Heart right ventricle (tissue), 16 donors: ENCODE data around the gene STRAP. TPM values are rescaled to one million over a fixed set of nuclear protein-coding genes. Genes with fewer than 3 reads are reported as not detected.

ENCODE experiments used
- ATAC-seq, 8 donors: fragments of 200-7000 bp; cut with Tn5 transposase; one replicate each; pipeline ENCODE4 v1.9.1; 2020; ENCODE audit warnings: mild to moderate bottlenecking in 8 of 8, moderate library complexity in 8 of 8, moderate number of reproducible peaks in 1 of 8
- DNase-seq, 2 donors: peaks; one replicate each; pipeline ENCODE4 v3.0.0-alpha.2; 2020
- H3K27ac ChIP-seq, 10 donors: fragments of 200-600 bp; sonication (generic) in 2 of 10; one replicate each; pipeline versions ENCODE4 v1.5.0 to v1.8.0; 2020 to 2022; ENCODE audit warnings: mild to moderate bottlenecking in 3 of 10
- H3K27me3 ChIP-seq, 7 donors: fragments of 200-600 bp; one replicate each; pipeline ENCODE4 v1.8.0; 2021 to 2022; ENCODE audit warnings: mild to moderate bottlenecking in 2 of 7
- H3K36me3 ChIP-seq, 9 donors: fragments of 200-600 bp; sonication (generic) in 1 of 9; one replicate each; pipeline versions ENCODE4 v1.5.0 to v1.8.0; 2020 to 2022; ENCODE audit warnings: mild to moderate bottlenecking in 2 of 9
- H3K4me1 ChIP-seq, 9 donors: fragments of 200-600 bp; sonication (generic) in 1 of 9; one replicate each; pipeline versions ENCODE4 v1.5.0 to v1.8.0; 2020 to 2022; ENCODE audit warnings: mild to moderate bottlenecking in 4 of 9
- H3K4me3 ChIP-seq, 10 donors: fragments of 200-600 bp; sonication (generic) in 2 of 10; one replicate each; pipeline versions ENCODE4 v1.5.0 to v1.8.0; 2020 to 2022; ENCODE audit warnings: mild to moderate bottlenecking in 7 of 10, moderate library complexity in 2 of 10
- H3K9me3 ChIP-seq, 11 donors: fragments of 200-600 bp in 10 of 11; sonication (generic) in 2 of 11; one replicate each; pipeline versions ENCODE4 v1.5.0 to v1.8.0; 2013 to 2022; ENCODE audit warnings: mild to moderate bottlenecking in 2 of 11, control low read depth in 1 of 11, moderate library complexity in 1 of 11
- WGBS, 2 donors: extraction: QIAGEN DNeasy Blood & Tissue Kit; methylation state at CpG; one replicate each; pipeline ENCODE4 v1.1.7; 2013; ENCODE audit warnings: inconsistent platforms in 1 of 2; 5-methylcytosine and 5-hydroxymethylcytosine counted together
- intact Hi-C, 10 donors: fragments of 100-400 bp; cut with DNase I; formaldehyde crosslinking; loops; one replicate each; pipeline versions ENCODE4 v1.11.1 to v1.14.2; 2022
- polyA plus RNA-seq, 2 donors: library from polyadenylated mRNA; stranded (reverse); fragments of 200-250 nt; gene quantifications; one replicate each; pipeline ENCODE4 v1.2.3, GENCODE V29; 2013
- total RNA-seq, 10 donors: library from RNA; stranded (reverse); fragmentation: NEBNext Ultra II Directional in 3 of 10; extraction: Animal tissue kit (Norgen Biotek cat#: 25700) in 3 of 10; gene quantifications; one replicate each; pipeline versions ENCODE4 v1.2.1 to v1.2.4, GENCODE V29; 2021 to 2023
- TF ChIP-seq, protein P1 (sequence below), 9 donors: fragments of 200-600 bp; sonication (generic) in 2 of 9; IDR thresholded peaks; one replicate each; pipeline versions ENCODE4 v1.5.0 to v1.8.0; 2021 to 2022; ENCODE audit warnings: antibody characterized with exemption in 9 of 9, mild to moderate bottlenecking in 5 of 9, moderate library complexity in 1 of 9
- donor health status: Arrhythmogenic right ventricular cardiomyopathy.
- donor health status: ischemic (EF 13 %, LVEDD 7.1; RV severe dilation, severe dysfunction).
- donor health status: healthy with polysubstance abuse.
- donor health status: DM: no; HTN: yes; CAD: no.
- donor health status: DM: no; HTN: no; CAD: no.
- donor health status: ischemic (EF 25% LVEDD 6.9; RV normal size, moderate dysfunction).
- donor health status: ischemic (EF 25% LVEDD 5.7; RV mildly dilated, moderate dysfunction).
- donor health status: healthy.
- donor health status: DM: yes; HTN: yes; CAD: no.
- donor health status: Ischemic cardiomyopathy.
- donor health status: ischemic (EF 35%, LVEDD 5.7; RV mildly dilated, moderate dysfunction).
- donor health status: nonischemic (EF 11% LVEDD 7.7; RV severe dilation, severe dysfunction).
- donor health status: DM: yes; HTN: yes; CAD: no.
- donor health status: PGD.
- donor health status: ischemic (EF 29% LVEDD 5.4; RV normal size, mild dysfunction).
- donor health status: nonischemic (EF 23%, LVEDD 6.1; RV moderate dilation, normal function).

The STRAP gene
- total and polyA plus RNA-seq, 12 donors: 104 to 161 (median 116) TPM

DNA sequence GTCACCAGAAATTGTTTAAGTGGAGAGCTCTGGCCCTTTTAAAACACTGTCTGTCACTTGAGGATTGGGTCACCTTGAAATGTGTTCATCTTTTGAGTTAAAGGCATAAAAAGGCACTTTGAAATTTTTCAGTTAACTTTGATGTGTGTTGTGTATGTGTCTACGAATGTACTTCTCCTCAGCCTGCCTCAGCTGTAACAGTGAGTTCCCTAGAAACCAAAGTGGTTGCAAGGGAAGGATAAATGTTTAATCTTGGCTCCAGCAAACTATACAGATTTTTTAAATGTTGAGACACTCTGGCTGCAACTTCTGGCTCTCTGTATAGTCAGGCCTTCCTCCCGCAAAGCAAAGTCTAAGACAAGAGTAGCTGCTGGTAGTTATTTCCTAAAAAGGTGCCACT lies 37.2 kb downstream of the STRAP start:
- intact Hi-C loops: no loop called here
- DNase-seq: no peak
- H3K27ac ChIP-seq: no peak overlapping the region
- 77 to 84% methylated on average over 2 of the region's 2 CpGs for WGBS, 2 donors
- TF ChIP-seq, protein P1, sequence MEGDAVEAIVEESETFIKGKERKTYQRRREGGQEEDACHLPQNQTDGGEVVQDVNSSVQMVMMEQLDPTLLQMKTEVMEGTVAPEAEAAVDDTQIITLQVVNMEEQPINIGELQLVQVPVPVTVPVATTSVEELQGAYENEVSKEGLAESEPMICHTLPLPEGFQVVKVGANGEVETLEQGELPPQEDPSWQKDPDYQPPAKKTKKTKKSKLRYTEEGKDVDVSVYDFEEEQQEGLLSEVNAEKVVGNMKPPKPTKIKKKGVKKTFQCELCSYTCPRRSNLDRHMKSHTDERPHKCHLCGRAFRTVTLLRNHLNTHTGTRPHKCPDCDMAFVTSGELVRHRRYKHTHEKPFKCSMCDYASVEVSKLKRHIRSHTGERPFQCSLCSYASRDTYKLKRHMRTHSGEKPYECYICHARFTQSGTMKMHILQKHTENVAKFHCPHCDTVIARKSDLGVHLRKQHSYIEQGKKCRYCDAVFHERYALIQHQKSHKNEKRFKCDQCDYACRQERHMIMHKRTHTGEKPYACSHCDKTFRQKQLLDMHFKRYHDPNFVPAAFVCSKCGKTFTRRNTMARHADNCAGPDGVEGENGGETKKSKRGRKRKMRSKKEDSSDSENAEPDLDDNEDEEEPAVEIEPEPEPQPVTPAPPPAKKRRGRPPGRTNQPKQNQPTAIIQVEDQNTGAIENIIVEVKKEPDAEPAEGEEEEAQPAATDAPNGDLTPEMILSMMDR (IDR thresholded peaks at IDR 0.05): no peak
- H3K4me1 ChIP-seq: peaks cover 0 to 6% (median 0%) of the 10 kb centered on the region in 9 donors
- ATAC-seq: peak in 2 of 8 donors; percentile 20 to 37
- H3K4me3 ChIP-seq: no peak overlapping the region
- no peaks in the 10 kb centered on the region for H3K27me3 ChIP-seq
- peaks cover 0 to 6% (median 0%) of the 10 kb centered on the region in 9 donors for H3K36me3 ChIP-seq
- H3K9me3 ChIP-seq: no peaks in the 10 kb centered on the region

DNA sequence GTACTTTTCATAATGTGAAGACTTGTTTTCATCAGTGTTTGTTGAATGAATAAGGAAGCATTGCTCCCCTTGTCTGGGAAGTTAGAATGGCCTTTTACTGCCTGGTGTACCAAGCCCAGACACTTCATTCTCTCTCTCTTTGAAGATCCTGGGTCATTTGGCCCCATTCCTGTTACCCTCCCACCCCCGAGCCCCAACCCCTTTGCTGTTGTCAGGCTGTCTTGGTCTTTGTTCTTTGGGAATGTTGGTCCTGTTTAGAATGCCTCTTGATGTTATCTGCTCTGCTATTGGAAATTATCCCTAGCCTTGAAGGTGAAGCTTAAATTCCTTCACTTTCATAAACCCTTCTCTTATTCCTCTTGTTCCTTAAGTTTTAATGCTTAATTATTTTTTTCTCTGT lies 42.8 kb downstream of the STRAP start:
- peaks cover 0 to 23% (median 11%) of the 10 kb centered on the region in 9 donors for H3K4me1 ChIP-seq
- DNase-seq (no peak), ATAC-seq (no peak)
- no peaks in the 10 kb centered on the region for H3K36me3 ChIP-seq
- TF ChIP-seq, protein P1 (IDR thresholded peaks at IDR 0.05): no peak
- no peak overlapping the region for H3K4me3 ChIP-seq
- intact Hi-C loops: no loop called here
- no peak overlapping the region for H3K27ac ChIP-seq
- no peaks in the 10 kb centered on the region for H3K27me3 ChIP-seq
- H3K9me3 ChIP-seq: no peaks in the 10 kb centered on the region
- 88 to 100% methylated on average over 1 of the region's 1 CpG for WGBS, 2 donors

DNA sequence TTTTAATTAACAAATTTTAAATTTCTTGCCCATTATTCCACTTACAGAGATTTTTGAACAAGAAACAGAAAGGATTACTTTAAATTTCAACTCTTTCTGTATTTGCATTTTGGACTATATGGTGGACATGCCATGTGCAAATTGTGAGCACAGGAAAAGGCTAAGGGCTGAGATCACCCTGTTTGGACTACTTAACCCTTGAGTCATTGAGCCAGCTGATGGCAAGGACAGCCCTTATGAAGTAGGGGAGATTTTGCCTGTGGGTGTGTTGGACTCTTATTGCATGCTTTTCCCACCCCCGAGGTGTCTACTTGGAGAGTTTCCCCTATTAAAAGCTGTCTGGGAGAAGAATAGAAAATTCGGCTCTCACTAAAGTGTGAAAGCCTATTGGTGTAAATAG lies 46.2 kb downstream of the STRAP start:
- WGBS, 2 donors: 67 to 73% methylated on average over 2 of the region's 2 CpGs
- Histone ChIP-seq H3K4me3 (no peak overlapping the region), H3K36me3 (no peaks in the 10 kb centered on the region), H3K4me1 (peaks cover 0 to 23% (median 13%) of the 10 kb centered on the region in 9 donors), H3K9me3 (peaks cover 0 to 7% (median 0%) of the 10 kb centered on the region in 11 donors), H3K27ac (no peak overlapping the region), H3K27me3 (no peaks in the 10 kb centered on the region)
- ATAC-seq (peak in 4 of 8 donors; percentile 24 to 65 (median 45)), DNase-seq (no peak)
- intact Hi-C loops: no loop called here
- TF ChIP-seq, protein P1 (IDR thresholded peaks at IDR 0.05): no peak

DNA sequence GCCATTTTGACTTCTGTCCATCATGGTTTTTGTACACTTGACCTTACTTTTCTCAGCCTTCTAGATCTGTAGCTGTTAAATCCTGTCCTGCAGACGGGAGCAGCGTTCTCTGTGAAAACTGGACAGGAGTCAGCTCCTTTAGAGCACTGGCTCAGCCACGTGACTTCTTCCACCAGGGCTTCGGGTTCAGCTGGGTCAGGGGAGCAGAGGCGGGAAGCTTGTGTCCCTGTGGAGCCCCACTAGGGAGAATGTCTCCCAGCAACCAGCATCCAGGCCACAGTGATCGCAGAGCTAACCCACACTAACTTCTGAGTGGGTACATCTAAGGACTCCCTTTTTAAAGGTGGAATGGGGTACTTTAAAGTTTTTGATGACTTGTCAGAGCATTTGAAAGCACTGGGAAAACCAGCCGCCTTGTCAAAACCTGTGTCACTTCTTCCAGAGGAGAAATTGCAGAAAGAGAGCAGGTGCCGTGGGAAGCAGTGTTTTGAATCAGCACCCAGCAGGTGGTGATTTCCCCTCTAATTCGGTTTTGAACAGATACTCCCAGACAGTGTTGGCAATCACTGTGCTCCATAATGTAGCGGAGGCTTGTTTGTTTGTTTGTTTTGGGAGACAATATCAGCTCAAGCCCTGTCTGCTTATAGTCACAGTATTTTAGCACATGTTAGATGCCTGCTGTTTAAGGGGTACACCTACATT lies 46.8 kb downstream of the STRAP start:
- Histone ChIP-seq H3K9me3 (peaks cover 0 to 7% (median 0%) of the 10 kb centered on the region in 11 donors), H3K36me3 (no peaks in the 10 kb centered on the region), H3K4me3 (no peak overlapping the region), H3K4me1 (peaks cover 0 to 23% (median 15%) of the 10 kb centered on the region in 9 donors), H3K27ac (no peak overlapping the region), H3K27me3 (no peaks in the 10 kb centered on the region)
- DNase-seq (peak; percentile 23 to 31), ATAC-seq (peak; percentile 55 to 88 (median 66))
- TF ChIP-seq, protein P1 (IDR thresholded peaks at IDR 0.05): no peak
- WGBS, 2 donors: 53 to 58% methylated on average over 10 of the region's 10 CpGs
- intact Hi-C loops: no loop called here
